Measurements from ENCODE around the gene APLF. TPM values are rescaled to one million over a fixed set of nuclear protein-coding genes. Genes with fewer than 3 reads are reported as not detected.

The APLF gene
- total RNA-seq, 2 experiments from 2014 or later: 3.0 to 3.1 TPM

DNA sequence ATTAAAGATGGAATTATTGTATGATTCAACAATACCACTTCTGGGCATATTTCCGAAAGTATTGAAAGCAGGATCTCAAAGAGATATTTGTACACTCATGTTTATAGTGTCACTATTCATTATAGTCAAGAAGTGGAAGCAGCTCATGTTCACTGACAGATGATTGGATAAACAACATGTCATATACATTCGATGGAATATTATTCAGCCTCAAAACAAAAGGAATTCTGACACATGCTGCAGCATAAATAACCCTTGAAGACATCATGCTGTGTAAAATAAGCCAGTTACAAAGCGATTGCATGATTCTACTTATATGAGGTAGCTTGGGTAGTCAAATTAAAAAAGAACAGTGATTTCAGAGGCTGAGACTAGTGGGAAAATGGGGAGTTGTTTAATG is 136.7 kb downstream of the APLF start:
- ChIA-PET POLR2A (no interaction called here), CTCF (interaction anchor here (1.8 kb wide), 1 partner anchor 9 kb away, joined by 9 read pairs; no protein-coding TSS in a partner anchor)
- Mint-ChIP-seq H3K27ac (no peak overlapping the region), H3K4me1 (ENCODE audit: low read depth) (no peaks in the 10 kb centered on the region), H3K27me3 (peaks cover 2% of the 10 kb centered on the region), H3K36me3 (no peaks in the 10 kb centered on the region), H3K4me3 (no peak overlapping the region), H3K9me3 (peaks cover 32% of the 10 kb centered on the region)
- DNase-seq: no peak
- intact Hi-C loops (cut with micrococcal nuclease): no loop called here

DNA sequence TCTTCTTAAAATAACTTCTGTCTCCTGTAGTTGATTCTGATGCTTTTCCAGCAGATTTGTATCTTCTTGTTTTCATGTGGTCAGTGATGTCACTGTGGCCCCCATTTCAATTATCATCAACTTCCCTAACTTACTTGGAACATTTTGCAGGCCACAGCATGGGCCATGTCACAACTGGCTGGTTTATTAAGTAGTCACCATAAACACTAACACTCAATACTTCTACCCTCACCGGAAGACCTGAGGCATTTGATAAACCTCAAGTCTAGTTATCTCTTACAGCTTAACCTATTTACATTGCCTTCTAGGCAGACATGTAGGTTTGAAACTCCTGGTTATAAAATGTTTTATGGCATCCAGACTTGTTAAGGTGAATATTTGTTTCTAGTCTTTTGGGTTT is 138.6 kb downstream of the APLF start:
- ChIA-PET POLR2A (no interaction called here), CTCF (interaction anchor here (1.8 kb wide), 1 partner anchor 11 kb away, joined by 9 read pairs; no protein-coding TSS in a partner anchor)
- H3K9me3 Mint-ChIP-seq: peaks cover 26% of the 10 kb centered on the region
- peaks cover 5% of the 10 kb centered on the region for H3K36me3 Mint-ChIP-seq
- no peak overlapping the region for H3K27ac Mint-ChIP-seq
- no peak overlapping the region for H3K4me3 Mint-ChIP-seq
- intact Hi-C loops (cut with micrococcal nuclease): no loop called here
- peaks cover 2% of the 10 kb centered on the region for H3K27me3 Mint-ChIP-seq
- no peaks in the 10 kb centered on the region for H3K4me1 Mint-ChIP-seq (ENCODE audit: low read depth)
- no peak for DNase-seq

DNA sequence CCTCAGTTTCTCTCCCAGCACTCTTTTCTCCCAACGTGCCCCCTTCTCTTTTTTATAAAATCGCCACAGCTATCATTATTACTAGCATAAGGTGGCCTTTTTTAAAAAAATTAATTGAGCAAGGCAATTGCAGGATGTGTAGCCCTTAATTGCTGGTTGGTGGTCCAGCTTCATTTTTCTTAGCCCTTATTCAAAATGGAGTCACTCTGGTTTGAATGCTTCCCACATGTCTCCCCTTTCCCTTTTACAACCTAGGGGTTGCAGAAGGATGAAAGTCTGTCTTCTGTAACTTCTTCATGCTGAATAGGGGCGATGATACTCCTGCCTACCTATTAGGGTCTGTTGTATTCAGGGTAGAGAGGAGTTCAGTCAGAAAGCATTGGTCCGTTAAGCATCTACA is 139.4 kb downstream of the APLF start:
- peaks cover 5% of the 10 kb centered on the region for H3K36me3 Mint-ChIP-seq
- ChIA-PET POLR2A (no interaction called here), CTCF (interaction anchor here (1.3 to 1.8 kb wide), 2 partner anchors 11 to 102 kb away, joined by 4 to 9 read pairs; no protein-coding TSS in a partner anchor)
- DNase-seq: no peak
- peaks cover 24% of the 10 kb centered on the region for H3K9me3 Mint-ChIP-seq
- intact Hi-C loops (cut with micrococcal nuclease): no loop called here
- no peak overlapping the region for H3K4me3 Mint-ChIP-seq
- H3K27me3 Mint-ChIP-seq: peaks cover 2% of the 10 kb centered on the region
- H3K27ac Mint-ChIP-seq: no peak overlapping the region
- H3K4me1 Mint-ChIP-seq (ENCODE audit: low read depth): no peaks in the 10 kb centered on the region

DNA sequence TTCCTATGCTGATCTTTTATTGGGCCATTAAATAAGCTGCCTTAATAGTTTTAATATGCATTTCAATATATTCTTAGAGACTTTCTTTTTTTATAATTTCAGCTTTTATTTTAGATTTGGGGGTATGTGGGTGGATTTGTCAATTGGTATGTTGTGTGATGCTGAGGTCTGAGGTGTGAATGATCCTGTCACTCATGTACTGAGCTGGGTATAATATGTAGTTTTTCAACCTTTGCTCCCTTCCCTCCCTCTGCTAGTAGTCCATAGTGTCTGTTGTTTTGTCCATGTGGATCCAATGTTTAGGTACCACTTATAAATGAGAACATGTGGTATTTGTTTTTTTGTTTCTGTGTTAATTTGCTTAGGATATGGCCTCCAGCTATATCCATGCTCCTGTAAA is 140.5 kb downstream of the APLF start:
- Mint-ChIP-seq H3K4me3 (no peak overlapping the region), H3K36me3 (peaks cover 7% of the 10 kb centered on the region), H3K27ac (no peak overlapping the region), H3K4me1 (ENCODE audit: low read depth) (no peaks in the 10 kb centered on the region), H3K9me3 (peaks cover 18% of the 10 kb centered on the region), H3K27me3 (peaks cover 2% of the 10 kb centered on the region)
- POLR2A ChIA-PET: no interaction called here
- intact Hi-C loops (cut with micrococcal nuclease): no loop called here
- DNase-seq: no peak
- CTCF ChIA-PET: interaction anchor here (1.1 to 1.3 kb wide), 2 partner anchors 13 to 101 kb away, joined by 4 to 6 read pairs; no protein-coding TSS in a partner anchor

DNA sequence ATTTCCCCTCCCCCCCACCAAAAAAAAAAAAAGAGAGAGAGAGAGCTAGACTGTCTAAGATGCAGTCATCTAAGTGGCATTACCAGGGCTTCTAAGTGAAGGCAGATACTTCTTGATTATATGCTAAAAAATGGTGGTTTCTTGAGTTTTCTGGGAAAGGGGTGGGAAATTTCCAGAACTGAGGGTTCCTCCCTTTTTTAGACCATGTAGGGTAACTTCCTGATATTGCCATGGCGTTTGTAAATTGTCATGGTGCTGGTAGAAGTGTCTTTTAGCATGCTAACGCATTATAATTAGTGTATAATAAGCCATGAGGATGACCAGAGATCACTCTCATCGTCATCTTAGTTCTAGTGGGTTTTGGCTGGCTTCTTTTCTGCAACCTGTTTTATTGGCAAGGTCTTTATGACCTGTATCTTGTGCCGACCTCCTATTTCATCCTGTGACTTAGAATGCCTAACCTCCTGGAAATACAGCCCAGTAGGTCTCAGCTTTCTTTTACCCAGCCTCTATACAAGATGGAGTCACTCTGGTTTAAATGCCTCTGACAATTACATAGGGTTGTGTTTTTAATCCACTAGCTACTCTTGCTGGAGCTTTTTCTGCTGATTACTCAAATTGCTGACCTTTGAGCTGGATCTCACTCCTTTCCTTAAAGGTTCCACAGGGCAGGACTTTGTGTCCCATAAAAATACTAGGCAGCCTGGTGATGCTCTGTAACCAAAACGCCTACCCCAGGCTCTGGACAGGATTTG is 145.6 kb downstream of the APLF start:
- no peaks in the 10 kb centered on the region for H3K4me1 Mint-ChIP-seq (ENCODE audit: low read depth)
- ChIA-PET POLR2A (no interaction called here), CTCF (no interaction called here)
- peaks cover 7% of the 10 kb centered on the region for H3K36me3 Mint-ChIP-seq
- intact Hi-C loops (cut with micrococcal nuclease): no loop called here
- H3K27me3 Mint-ChIP-seq: peaks cover 2% of the 10 kb centered on the region
- no peak overlapping the region for H3K4me3 Mint-ChIP-seq
- H3K27ac Mint-ChIP-seq: no peak overlapping the region
- peaks cover 19% of the 10 kb centered on the region for H3K9me3 Mint-ChIP-seq
- DNase-seq: no peak

DNA sequence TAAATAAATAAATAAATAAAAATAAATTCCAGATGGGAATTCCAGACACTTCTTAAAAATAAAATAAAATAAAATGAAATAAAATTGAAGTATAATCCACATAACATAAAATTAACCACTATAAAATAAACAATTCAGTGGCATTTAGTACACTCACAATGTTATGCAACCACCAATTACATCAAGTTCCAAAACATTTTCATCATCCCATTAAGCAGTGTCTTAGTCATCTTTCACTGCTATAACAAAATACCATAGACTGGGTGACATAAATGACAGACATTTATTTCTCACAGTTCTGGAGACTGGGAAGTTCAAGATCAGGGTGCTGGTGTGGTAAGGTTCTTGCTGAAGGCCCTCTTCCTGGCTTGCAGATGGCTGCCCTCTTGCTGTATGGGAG is 153.4 kb downstream of the APLF start:
- intact Hi-C loops (cut with micrococcal nuclease): no loop called here

DNA sequence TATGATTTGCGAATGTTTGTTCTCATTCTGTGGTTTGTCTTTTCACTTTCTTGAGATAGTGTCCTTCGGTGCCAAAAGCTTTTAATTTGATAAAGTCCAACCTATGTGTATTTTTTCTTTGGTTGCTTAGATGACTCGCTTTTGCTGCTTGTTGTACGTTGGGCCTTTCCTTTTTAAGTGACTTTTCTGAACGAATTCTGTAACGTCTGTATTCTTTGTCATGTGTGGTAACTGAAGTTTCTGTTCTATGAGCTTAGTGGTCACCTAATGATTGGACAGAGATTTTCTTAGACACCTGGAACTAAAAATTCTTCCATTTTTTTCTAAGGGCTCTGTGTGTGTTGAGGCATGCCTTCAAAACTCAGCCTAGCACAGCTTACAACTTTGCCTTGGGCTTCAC is 156.4 kb downstream of the APLF start:
- H3K4me3 Mint-ChIP-seq: no peak overlapping the region
- peaks cover 8% of the 10 kb centered on the region for H3K9me3 Mint-ChIP-seq
- H3K27ac Mint-ChIP-seq: no peak overlapping the region
- H3K36me3 Mint-ChIP-seq: peaks cover 3% of the 10 kb centered on the region
- ChIA-PET POLR2A (no interaction called here), CTCF (interaction anchor here (1.3 kb wide), 1 partner anchor 29 kb away, joined by 5 read pairs; no protein-coding TSS in a partner anchor)
- peaks cover 5% of the 10 kb centered on the region for H3K27me3 Mint-ChIP-seq
- intact Hi-C loops (cut with micrococcal nuclease): no loop called here
- no peaks in the 10 kb centered on the region for H3K4me1 Mint-ChIP-seq (ENCODE audit: low read depth)
- DNase-seq: no peak

More for the DNA sequence above, 153.4 kb downstream of the APLF start:
- Mint-ChIP-seq H3K4me1 (ENCODE audit: low read depth) (no peaks in the 10 kb centered on the region), H3K27me3 (no peaks in the 10 kb centered on the region), H3K27ac (no peak overlapping the region), H3K36me3 (peaks cover 2% of the 10 kb centered on the region), H3K9me3 (peaks cover 7% of the 10 kb centered on the region), H3K4me3 (no peak overlapping the region)
- CTCF ChIA-PET: no interaction called here
- POLR2A ChIA-PET: no interaction called here
- no peak for DNase-seq

DNA sequence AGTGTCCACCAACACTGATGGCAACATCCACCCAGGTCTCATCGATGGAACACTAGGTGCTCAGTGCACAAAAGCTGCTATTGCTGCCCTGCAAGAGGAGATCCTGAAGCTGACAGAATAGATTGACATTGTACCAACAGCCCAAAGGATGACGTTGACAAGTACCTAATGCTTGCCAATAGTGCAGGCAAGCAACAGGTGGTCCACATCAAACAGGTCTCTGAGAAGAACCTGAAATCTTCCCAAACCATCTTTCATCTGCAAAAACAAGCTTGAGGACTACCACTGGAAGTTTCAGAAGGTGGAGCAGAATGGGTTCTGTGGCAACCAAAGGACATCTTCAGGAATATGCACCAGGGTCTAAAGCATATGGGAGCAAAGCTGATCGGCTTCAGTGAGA is 160.2 kb downstream of the APLF start:
- Mint-ChIP-seq H3K4me1 (ENCODE audit: low read depth) (no peaks in the 10 kb centered on the region), H3K9me3 (peaks cover 7% of the 10 kb centered on the region), H3K27me3 (peaks cover 8% of the 10 kb centered on the region), H3K36me3 (peaks cover 4% of the 10 kb centered on the region), H3K27ac (no peak overlapping the region), H3K4me3 (no peak overlapping the region)
- no peak for DNase-seq
- ChIA-PET CTCF (interaction anchor here (0.8 to 3.3 kb wide), 2 partner anchors 11 to 33 kb away, joined by 3 to 13 read pairs; no protein-coding TSS in a partner anchor), POLR2A (no interaction called here)
- intact Hi-C loops (cut with micrococcal nuclease): no loop called here

Other genes with a start within 250 kb of the APLF start
- gene PPP3R1, start 215.1 kb upstream of the APLF start, total RNA-seq: 10 to 100 TPM; 76.2 to 76.6 TPM
- gene CNRIP1, start 147.6 kb upstream of the APLF start, total RNA-seq: not detected
- 1 to 10 TPM; 6.9 to 7.6 TPM for gene PLEK, start 102.3 kb upstream of the APLF start, total RNA-seq
- 1 to 10 TPM; 2.3 to 2.6 TPM for gene FBXO48, start 291 bp upstream of the APLF start, total RNA-seq
- gene PROKR1, start 176.0 kb downstream of the APLF start, total RNA-seq: not detected